ENCODE measurements around the gene VWA3A.

GRCh38 chr16:22123759-22124490 is 31.6 kb downstream of the VWA3A start:
- TF ChIP-seq CTCF (IDR thresholded peaks at IDR 0.05; ENCODE audit: borderline replicate concordance, extremely low read depth, low read length, poor library complexity, severe bottlenecking) (no peak), EZH2 (IDR thresholded peaks at IDR 0.05; ENCODE audit: borderline replicate concordance, low read depth, low read length, severe bottlenecking) (no peak)

Measured in DND-41 (cell line).